A549 (cell line): ENCODE data around the gene LILRB2.
"Not testable (repeated sequence)": the region's sequence is repeated elsewhere in the genome, so short reads cannot be mapped to it uniquely, and the experiment has no call there.

Source experiments
- CBX2 ChIP-seq: fragments of 200-600 bp; sonication (generic); IDR thresholded peaks from 2 replicates; pipeline ENCODE4 v1.6.1; 2016; ENCODE audit warnings: low read depth, mild to moderate bottlenecking, borderline replicate concordance
- CEBPB ChIP-seq, 2 experiments: fragments of >200 bp in 1 of 2; sonication (Bioruptor Twin) in 1 of 2; formaldehyde crosslinking in 1 of 2; IDR thresholded peaks; 2 replicates each; pipeline ENCODE4 v1.6.1; 2012 to 2016
- KDM1A ChIP-seq: fragments of 200-600 bp; sonication (generic); IDR thresholded peaks from 2 replicates; pipeline ENCODE4 v1.6.1; 2016; ENCODE audit warnings: low read depth, mild to moderate bottlenecking
- PHF8 ChIP-seq: fragments of 200-600 bp; sonication (generic); IDR thresholded peaks from 2 replicates; pipeline ENCODE4 v1.6.1; 2016; ENCODE audit warnings: low read depth, mild to moderate bottlenecking, antibody characterized with exemption, moderate library complexity, borderline replicate concordance
- POLR2A ChIP-seq: IDR thresholded peaks from 2 replicates; pipeline ENCODE4 v1.6.1; 2012; ENCODE audit warnings: mild to moderate bottlenecking, low read length
- TF ChIP-seq, protein P1 (sequence below): fragments of >200 bp; sonication (Bioruptor Twin); formaldehyde crosslinking; IDR thresholded peaks from 3 replicates; pipeline ENCODE4 v1.5.1; 2016
- TF ChIP-seq, protein P2 (sequence below): fragments of 250-450 bp; sonication (Bioruptor Pico); IDR thresholded peaks from 2 replicates; pipeline ENCODE4 v1.5.0; 2021; ENCODE audit warnings: mild to moderate bottlenecking, moderate library complexity, borderline replicate concordance

DNA sequence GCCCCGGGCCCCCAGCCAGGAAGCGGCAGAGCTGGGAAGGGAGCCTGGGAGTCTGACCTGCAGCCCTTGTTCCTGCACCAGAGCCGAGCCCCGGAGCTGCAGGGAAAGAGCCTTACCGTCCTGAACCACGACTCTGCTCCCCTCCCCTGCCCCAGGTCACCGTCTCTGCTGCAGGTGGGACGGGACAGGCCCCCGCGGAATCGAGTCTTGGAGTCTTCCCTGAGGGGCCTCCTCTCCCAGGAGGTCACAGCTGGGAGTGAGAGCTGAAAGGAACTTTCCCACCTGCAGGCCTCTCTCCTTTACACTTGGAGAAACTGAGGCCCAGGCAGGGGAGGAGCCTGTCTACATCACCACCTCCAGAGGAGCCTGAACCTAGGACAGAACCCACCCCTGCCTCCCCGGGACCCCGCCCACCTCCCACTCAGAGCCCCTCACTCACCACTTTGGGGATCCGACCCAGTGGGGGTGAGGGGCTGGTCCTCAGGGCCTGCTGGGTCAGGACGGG is 3.7 kb downstream of the LILRB2 start:
- TF ChIP-seq, protein P1, sequence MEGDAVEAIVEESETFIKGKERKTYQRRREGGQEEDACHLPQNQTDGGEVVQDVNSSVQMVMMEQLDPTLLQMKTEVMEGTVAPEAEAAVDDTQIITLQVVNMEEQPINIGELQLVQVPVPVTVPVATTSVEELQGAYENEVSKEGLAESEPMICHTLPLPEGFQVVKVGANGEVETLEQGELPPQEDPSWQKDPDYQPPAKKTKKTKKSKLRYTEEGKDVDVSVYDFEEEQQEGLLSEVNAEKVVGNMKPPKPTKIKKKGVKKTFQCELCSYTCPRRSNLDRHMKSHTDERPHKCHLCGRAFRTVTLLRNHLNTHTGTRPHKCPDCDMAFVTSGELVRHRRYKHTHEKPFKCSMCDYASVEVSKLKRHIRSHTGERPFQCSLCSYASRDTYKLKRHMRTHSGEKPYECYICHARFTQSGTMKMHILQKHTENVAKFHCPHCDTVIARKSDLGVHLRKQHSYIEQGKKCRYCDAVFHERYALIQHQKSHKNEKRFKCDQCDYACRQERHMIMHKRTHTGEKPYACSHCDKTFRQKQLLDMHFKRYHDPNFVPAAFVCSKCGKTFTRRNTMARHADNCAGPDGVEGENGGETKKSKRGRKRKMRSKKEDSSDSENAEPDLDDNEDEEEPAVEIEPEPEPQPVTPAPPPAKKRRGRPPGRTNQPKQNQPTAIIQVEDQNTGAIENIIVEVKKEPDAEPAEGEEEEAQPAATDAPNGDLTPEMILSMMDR: not testable (repeated sequence)
- TF ChIP-seq POLR2A; CEBPB (IDR thresholded peaks at IDR 0.05); CBX2; KDM1A; PHF8: not testable (repeated sequence)
- TF ChIP-seq, protein P2, sequence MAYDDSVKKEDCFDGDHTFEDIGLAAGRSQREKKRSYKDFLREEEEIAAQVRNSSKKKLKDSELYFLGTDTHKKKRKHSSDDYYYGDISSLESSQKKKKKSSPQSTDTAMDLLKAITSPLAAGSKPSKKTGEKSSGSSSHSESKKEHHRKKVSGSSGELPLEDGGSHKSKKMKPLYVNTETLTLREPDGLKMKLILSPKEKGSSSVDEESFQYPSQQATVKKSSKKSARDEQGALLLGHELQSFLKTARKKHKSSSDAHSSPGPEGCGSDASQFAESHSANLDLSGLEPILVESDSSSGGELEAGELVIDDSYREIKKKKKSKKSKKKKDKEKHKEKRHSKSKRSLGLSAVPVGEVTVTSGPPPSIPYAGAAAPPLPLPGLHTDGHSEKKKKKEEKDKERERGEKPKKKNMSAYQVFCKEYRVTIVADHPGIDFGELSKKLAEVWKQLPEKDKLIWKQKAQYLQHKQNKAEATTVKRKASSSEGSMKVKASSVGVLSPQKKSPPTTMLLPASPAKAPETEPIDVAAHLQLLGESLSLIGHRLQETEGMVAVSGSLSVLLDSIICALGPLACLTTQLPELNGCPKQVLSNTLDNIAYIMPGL (CRISPR knock-in tag): not testable (repeated sequence)
